ENCODE measurements around the gene SFT2D3. TPM values are rescaled to one million over a fixed set of nuclear protein-coding genes. Genes with fewer than 3 reads are reported as not detected.

SFT2D3 gene
- polyA plus RNA-seq, 1 donor from 2014 or later: 6.2 TPM

DNA sequence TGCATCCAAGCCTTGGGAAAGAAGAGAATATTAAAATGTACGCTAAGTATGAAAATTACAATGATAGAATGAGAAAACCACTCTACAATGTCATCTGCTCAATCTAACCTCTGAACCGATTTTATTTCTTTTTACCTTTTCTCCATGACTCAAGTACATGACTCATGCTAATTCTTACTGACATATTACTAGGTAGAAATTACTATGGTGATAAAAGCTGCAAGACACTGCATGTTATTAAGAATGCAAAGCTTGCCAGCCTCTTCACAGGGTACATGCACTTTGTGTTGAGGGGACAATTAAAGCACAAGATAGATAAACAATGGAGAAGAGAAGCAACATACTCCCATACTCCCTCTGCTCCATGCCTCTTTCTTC lies 20.7 kb downstream of the SFT2D3 start:
- Histone ChIP-seq H2AFZ (ENCODE audit: low read depth, low read length) (no peak overlapping the region), H3K4me3 (ENCODE audit: low read length) (no peak overlapping the region), H3K27me3 (ENCODE audit: insufficient read depth, low read depth, low read length) (no peaks in the 10 kb centered on the region), H3K9me3 (ENCODE audit: low read length) (no peaks in the 10 kb centered on the region), H4K20me1 (ENCODE audit: insufficient read depth) (no peaks in the 10 kb centered on the region), H3K36me3 (ENCODE audit: insufficient read depth, low read length) (peaks cover 6% of the 10 kb centered on the region), H3K79me2 (replicated peaks; ENCODE audit: insufficient read depth, low read length) (no peaks in the 10 kb centered on the region), H3K27ac (ENCODE audit: low read length) (no peak overlapping the region), H3K4me2 (ENCODE audit: low read length) (no peak overlapping the region), H3F3A (ENCODE audit: insufficient read depth, low read length, poor library complexity, severe bottlenecking) (no peaks in the 10 kb centered on the region), H3K9ac (ENCODE audit: low read length) (no peak overlapping the region), H3K9me2 (ENCODE audit: insufficient read depth, low read length) (no peaks in the 10 kb centered on the region)
- TF ChIP-seq RAD21 (conservative IDR thresholded peaks at IDR 0.05) (no peak), EZH2 (IDR thresholded peaks at IDR 0.05; ENCODE audit: borderline replicate concordance, insufficient read depth, low read length, poor library complexity, severe bottlenecking) (no peak), EP300 (conservative IDR thresholded peaks at IDR 0.05; ENCODE audit: poor library complexity, severe bottlenecking) (no peak), TAF1 (IDR thresholded peaks at IDR 0.05; ENCODE audit: low read depth) (no peak), SMC3 (conservative IDR thresholded peaks at IDR 0.05; ENCODE audit: poor library complexity) (no peak), POLR2AphosphoS5 (IDR thresholded peaks at IDR 0.05) (no peak), MXI1 (conservative IDR thresholded peaks at IDR 0.05; ENCODE audit: poor library complexity, severe bottlenecking) (no peak)
- TF ChIP-seq, protein P1, sequence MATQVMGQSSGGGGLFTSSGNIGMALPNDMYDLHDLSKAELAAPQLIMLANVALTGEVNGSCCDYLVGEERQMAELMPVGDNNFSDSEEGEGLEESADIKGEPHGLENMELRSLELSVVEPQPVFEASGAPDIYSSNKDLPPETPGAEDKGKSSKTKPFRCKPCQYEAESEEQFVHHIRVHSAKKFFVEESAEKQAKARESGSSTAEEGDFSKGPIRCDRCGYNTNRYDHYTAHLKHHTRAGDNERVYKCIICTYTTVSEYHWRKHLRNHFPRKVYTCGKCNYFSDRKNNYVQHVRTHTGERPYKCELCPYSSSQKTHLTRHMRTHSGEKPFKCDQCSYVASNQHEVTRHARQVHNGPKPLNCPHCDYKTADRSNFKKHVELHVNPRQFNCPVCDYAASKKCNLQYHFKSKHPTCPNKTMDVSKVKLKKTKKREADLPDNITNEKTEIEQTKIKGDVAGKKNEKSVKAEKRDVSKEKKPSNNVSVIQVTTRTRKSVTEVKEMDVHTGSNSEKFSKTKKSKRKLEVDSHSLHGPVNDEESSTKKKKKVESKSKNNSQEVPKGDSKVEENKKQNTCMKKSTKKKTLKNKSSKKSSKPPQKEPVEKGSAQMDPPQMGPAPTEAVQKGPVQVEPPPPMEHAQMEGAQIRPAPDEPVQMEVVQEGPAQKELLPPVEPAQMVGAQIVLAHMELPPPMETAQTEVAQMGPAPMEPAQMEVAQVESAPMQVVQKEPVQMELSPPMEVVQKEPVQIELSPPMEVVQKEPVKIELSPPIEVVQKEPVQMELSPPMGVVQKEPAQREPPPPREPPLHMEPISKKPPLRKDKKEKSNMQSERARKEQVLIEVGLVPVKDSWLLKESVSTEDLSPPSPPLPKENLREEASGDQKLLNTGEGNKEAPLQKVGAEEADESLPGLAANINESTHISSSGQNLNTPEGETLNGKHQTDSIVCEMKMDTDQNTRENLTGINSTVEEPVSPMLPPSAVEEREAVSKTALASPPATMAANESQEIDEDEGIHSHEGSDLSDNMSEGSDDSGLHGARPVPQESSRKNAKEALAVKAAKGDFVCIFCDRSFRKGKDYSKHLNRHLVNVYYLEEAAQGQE (IDR thresholded peaks at IDR 0.05; ENCODE audit: borderline replicate concordance): no peak
- TF ChIP-seq, protein P2, sequence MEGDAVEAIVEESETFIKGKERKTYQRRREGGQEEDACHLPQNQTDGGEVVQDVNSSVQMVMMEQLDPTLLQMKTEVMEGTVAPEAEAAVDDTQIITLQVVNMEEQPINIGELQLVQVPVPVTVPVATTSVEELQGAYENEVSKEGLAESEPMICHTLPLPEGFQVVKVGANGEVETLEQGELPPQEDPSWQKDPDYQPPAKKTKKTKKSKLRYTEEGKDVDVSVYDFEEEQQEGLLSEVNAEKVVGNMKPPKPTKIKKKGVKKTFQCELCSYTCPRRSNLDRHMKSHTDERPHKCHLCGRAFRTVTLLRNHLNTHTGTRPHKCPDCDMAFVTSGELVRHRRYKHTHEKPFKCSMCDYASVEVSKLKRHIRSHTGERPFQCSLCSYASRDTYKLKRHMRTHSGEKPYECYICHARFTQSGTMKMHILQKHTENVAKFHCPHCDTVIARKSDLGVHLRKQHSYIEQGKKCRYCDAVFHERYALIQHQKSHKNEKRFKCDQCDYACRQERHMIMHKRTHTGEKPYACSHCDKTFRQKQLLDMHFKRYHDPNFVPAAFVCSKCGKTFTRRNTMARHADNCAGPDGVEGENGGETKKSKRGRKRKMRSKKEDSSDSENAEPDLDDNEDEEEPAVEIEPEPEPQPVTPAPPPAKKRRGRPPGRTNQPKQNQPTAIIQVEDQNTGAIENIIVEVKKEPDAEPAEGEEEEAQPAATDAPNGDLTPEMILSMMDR (IDR thresholded peaks at IDR 0.05; ENCODE audit: poor library complexity, severe bottlenecking): no peak

DNA sequence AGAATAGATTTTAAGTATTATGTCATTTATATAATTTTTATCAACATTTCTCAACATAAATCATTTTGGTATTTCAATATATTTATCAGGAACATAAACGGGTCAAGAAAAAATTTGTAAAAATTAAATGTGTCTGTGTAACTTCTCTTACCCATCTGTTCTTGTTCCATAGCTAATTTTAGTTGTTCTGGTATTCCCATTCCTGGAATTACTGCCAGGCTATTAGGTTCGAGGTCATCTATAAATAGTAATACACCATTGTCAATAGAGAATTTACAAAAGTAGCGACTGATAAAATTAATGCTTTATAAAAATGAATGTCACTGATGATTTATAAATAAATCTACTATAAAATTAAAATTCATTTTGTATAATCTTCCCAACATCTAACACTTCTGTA lies 21.5 kb downstream of the SFT2D3 start:
- H3K9ac ChIP-seq (ENCODE audit: low read length): no peak overlapping the region
- no peak overlapping the region for H2AFZ ChIP-seq (ENCODE audit: low read depth, low read length)
- no peak overlapping the region for H3K4me3 ChIP-seq (ENCODE audit: low read length)
- H3K79me2 ChIP-seq (replicated peaks; ENCODE audit: insufficient read depth, low read length): no peaks in the 10 kb centered on the region
- no peaks in the 10 kb centered on the region for H3F3A ChIP-seq (ENCODE audit: insufficient read depth, low read length, poor library complexity, severe bottlenecking)
- TF ChIP-seq MXI1 (conservative IDR thresholded peaks at IDR 0.05; ENCODE audit: poor library complexity, severe bottlenecking) (no peak), TAF1 (IDR thresholded peaks at IDR 0.05; ENCODE audit: low read depth) (no peak), SMC3 (conservative IDR thresholded peaks at IDR 0.05; ENCODE audit: poor library complexity) (no peak), EP300 (conservative IDR thresholded peaks at IDR 0.05; ENCODE audit: poor library complexity, severe bottlenecking) (no peak), EZH2 (IDR thresholded peaks at IDR 0.05; ENCODE audit: borderline replicate concordance, insufficient read depth, low read length, poor library complexity, severe bottlenecking) (no peak), RAD21 (conservative IDR thresholded peaks at IDR 0.05) (no peak), POLR2AphosphoS5 (IDR thresholded peaks at IDR 0.05) (no peak)
- TF ChIP-seq, protein P1 (IDR thresholded peaks at IDR 0.05; ENCODE audit: borderline replicate concordance): no peak
- TF ChIP-seq, protein P2 (IDR thresholded peaks at IDR 0.05; ENCODE audit: poor library complexity, severe bottlenecking): no peak
- no peaks in the 10 kb centered on the region for H4K20me1 ChIP-seq (ENCODE audit: insufficient read depth)
- H3K4me2 ChIP-seq (ENCODE audit: low read length): no peak overlapping the region
- H3K9me2 ChIP-seq (ENCODE audit: insufficient read depth, low read length): no peaks in the 10 kb centered on the region
- peaks cover 6% of the 10 kb centered on the region for H3K36me3 ChIP-seq (ENCODE audit: insufficient read depth, low read length)
- H3K9me3 ChIP-seq (ENCODE audit: low read length): no peaks in the 10 kb centered on the region
- no peaks in the 10 kb centered on the region for H3K27me3 ChIP-seq (ENCODE audit: insufficient read depth, low read depth, low read length)
- no peak overlapping the region for H3K27ac ChIP-seq (ENCODE audit: low read length)
